CD4-positive, alpha-beta T cell treated with Interleukin-17A for 4 hours (primary cell): ENCODE data around the gene FLT4.

ENCODE experiments used
- DNase-seq: peaks from one replicate; pipeline ENCODE4 v3.0.0-alpha.2; 2020; ENCODE audit warnings: mixed read lengths

FLT4 gene

GRCh38 chr5:180641566-180641900 is 7.9 kb downstream of the FLT4 start:
- DNase-seq, result no peak

- DNase-seq, result no peak
Measured at GRCh38 chr5:180640861-180641565, 8.4 kb downstream of the FLT4 start.

DNA sequence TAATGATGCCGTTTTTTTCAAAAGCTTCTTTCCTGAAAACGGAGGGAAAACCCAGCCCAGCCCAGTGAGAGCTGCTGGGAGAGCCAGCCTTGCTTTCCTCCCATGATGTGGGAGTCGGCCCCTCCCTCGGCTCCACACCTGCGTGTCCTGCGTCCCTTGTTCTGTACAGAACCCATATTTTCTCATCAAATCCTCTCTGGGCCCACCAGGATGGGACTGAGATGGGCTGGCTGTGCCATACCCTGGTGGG is 8.9 kb downstream of the FLT4 start:
- no peak for DNase-seq

DNA sequence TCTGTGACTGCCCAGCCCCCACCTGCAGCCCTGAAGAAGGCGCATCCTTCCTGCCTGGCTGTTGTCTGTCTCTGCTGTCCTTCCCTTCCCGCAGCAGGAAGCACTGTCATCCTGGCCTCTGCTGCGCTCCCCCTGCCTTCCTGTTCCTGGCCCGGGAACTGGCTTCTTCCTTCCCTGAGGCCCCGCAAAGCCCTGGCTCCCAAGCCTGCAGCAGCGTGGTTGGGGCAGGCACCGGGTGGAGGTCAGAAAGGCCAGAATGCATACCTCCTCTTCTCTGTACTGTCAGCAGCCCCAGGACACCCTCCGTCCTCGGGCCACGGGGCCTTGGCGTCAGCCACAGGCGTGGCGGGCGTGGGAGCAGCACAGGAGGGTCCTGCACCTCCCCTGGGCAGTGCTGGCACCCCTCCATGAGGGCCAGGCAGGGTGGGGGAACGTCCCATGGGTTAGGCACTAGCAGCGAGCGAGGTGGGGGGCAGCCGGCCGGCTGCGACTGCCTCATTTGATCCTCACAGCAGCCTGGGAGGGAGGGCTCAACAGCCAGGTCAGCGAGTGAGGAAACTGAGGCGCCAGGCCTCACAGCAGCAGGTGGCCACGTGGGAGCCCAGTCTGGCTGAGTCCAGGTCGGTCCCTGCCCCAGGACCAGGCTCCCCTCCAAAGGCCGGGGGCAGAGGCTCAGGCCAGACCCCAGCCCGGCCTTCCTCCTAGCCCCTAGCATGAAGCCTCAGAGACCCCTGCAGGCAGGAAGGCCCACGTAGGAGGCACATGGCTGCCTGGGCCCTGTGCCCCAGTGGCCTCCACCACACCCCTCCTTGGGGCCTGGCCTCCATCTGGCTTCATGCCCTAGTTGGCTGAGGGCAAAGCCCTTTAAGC is 9.4 kb downstream of the FLT4 start:
- DNase-seq, result no peak

- DNase-seq, result no peak
Measured at GRCh38 chr5:180639287-180639686, 10.1 kb downstream of the FLT4 start.

- DNase-seq, result no peak
Measured at GRCh38 chr5:180637962-180638680, 11.3 kb downstream of the FLT4 start.

- DNase-seq, result no peak
Measured at GRCh38 chr5:180636403-180637075, 12.9 kb downstream of the FLT4 start.

DNA sequence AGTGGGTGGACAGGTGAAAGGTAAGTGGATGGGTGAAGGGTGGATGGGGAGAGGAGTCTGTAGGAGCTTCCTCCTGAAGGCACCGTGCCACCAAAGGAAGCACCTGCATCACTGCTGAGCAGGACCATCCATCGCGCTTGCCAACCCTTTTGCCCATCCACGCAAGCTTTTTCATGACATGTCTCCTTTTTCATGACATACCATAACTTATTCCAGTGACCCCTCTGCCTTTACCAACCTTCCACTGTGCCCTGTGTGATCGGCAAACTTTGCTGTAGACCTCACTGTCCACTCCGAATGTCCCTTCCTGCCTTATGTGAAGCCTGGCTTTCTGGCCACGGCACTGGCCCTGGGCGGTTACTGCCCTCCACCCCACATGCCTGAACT is 13.4 kb downstream of the FLT4 start:
- DNase-seq, result no peak

- no peak for DNase-seq
Measured at GRCh38 chr5:180633283-180634177, 15.9 kb downstream of the FLT4 start.

DNA sequence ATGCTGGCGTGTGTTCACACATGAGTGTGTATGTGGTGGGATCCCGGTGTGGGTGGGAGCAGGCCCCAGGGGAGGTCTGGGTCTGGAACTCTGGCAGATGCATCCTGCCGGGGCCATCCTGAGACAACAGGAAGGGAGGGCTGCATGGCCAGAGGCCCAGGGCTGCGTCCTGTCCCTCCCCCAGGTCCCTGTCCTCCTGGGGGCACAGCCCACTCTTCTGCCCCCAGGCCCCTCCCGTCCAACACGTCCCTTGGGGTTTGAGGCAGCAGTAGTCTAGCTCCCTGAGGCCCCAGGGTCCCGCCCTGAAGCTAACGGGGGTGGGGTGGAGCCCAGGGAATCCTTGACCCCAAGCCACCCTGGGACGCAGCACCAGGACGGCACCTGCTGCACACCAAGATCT is 16.6 kb downstream of the FLT4 start:
- no peak for DNase-seq

GRCh38 chr5:180631549-180632383 is 17.6 kb downstream of the FLT4 start:
- DNase-seq, result no peak

DNA sequence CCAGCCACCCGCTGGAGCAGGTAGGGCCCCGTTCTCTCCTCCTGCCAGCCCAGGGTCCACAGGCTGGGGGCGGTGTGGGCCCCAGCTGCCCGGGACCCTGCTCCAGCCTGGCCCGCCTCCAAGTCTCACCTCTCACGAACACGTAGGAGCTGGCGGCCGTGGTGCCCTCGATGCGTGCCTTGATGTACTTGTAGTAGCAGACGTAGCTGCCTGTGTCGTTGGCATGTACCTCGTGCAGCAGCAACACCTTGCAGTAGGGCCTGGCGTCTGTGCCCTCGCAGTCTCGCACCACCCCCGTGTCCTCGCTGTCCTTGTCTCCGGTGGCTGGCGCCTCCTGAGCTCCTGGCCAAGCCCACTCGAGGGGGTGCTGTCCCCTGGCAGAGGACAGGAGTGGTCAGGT is 19.0 kb downstream of the FLT4 start:
- DNase-seq, result no peak

GRCh38 chr5:180629831-180630382 is 19.5 kb downstream of the FLT4 start:
- no peak for DNase-seq

DNA sequence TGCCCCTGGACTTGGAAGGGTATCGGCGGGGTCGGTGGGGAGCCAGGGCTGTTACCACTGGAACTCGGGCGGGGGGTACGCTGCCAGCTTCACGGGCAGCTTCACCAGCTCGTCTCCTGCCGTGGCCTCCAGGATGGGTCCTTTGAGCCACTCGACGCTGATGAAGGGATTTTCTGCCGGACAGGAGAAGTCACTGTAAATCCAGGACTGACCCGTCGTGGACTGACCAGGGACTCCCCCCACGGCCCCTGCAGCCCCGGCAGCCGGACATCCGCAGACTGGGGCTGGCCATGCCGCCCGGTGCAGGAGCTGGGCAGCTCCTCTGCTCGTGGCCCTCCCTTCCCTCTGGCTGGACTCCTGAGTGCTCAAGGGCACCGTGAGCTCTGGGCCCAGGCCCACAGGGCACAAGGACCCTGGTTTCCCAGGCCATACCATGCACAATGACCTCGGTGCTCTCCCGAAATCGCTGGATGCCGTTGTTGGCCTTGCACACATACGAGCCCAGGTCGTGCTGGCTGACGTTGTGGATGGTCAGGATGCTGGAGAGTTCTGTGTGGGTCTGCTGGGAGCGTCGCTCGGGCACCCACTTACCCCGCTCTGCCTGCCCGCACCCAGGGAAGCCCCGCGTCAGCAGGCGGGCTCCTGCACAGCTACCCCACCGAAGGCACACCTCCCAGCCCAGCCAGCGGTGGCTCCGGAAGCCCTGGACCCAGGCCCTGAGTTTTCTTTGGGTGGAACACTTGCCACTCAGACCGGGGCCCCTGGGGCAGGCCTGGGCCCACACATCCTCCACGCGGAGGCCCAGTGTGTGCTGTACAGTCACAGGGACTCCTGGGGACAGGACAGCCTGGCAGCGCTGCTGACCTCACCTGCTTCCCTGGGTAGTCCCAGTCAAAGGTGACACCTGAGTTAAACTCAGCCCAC is 20.3 kb downstream of the FLT4 start:
- no peak for DNase-seq

- DNase-seq, result no peak
Measured at GRCh38 chr5:180628211-180628610, 21.2 kb downstream of the FLT4 start.

DNA sequence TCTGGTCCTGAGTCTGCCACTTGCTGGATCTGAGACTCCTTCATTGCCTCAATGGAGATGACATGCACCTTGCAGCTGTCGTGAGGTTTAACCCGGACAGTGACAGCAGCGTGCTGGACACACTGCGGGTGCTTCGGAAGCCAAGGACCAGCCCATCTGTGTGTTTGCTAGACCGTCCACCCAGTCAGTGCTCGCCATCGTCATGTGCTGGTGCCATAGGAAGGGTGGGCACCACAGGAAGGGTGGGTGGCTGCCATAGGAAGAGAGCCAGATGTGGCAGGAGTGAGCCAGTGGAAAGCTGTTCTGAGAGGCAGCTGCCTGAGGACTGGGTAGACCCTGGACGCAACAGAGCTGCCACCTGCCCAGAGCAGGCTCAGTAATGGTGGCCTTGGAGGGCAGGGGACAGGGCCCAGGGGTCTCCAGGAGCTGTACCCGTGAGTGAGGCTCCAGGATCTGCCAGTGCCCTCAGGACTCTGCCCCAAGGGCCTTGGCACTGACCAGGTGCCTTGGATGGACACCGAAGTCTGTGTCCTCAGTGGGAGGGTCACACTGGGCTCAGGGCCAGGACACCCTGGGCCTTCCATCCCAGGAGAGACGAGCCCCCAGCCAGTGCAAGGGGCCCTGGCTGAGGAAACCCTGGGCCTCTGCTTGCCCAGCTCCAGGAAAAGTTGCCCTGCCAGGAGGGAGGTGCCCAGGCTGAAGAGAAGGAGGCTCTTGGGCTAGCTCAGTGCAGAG is 21.8 kb downstream of the FLT4 start:
- DNase-seq, result no peak

- DNase-seq, result no peak
Measured at GRCh38 chr5:180626661-180627385, 22.6 kb downstream of the FLT4 start.

DNA sequence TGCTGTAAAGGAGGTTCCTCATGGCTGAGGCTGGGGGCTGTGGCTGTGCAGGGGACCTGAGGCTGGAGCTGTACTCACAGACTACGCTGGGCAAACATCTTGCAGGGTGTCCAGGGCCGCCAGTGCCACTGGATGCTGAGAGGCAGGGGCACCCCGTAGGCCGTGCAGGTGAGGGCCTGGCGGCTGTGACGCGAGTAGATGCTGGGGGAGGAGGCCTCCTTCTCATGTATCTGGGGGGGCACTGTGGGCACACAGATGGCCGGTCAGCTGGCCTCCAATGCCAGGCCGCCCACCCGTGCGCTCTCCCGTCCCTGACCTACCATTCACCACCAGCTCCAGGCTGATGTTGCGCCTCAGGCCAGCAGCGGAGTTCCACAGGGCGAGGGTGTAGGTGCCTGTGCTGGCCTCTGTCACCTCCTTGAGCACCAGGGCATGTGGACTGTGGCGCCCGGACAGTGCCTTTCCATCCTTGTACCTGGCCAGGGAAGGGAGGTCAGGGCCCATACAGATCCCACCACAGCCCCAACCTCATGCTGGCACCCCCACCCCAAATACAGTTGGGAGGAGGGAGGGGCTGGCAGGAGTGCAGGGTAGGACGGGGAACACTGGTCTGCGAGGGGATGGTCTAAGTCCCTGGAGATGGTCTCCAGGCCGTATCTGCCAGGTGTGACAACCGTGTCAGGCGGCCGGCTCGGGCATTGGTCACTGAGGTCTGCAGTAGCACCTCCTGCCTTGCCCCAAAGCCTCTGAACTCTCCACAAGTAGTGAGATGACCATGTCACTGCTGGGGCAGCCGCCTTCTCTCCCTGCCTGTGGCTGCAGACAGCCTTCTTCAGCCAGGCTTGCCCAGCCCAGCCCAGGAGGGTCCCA is 23.4 kb downstream of the FLT4 start:
- no peak for DNase-seq
